ENCODE data around the gene VEGFD. TPM values are rescaled to one million over a fixed set of nuclear protein-coding genes. Genes with fewer than 3 reads are reported as not detected.

The VEGFD gene
- total and polyA plus RNA-seq, 4 donors = 6.1 to 31.5 (median 12.8) TPM

DNA sequence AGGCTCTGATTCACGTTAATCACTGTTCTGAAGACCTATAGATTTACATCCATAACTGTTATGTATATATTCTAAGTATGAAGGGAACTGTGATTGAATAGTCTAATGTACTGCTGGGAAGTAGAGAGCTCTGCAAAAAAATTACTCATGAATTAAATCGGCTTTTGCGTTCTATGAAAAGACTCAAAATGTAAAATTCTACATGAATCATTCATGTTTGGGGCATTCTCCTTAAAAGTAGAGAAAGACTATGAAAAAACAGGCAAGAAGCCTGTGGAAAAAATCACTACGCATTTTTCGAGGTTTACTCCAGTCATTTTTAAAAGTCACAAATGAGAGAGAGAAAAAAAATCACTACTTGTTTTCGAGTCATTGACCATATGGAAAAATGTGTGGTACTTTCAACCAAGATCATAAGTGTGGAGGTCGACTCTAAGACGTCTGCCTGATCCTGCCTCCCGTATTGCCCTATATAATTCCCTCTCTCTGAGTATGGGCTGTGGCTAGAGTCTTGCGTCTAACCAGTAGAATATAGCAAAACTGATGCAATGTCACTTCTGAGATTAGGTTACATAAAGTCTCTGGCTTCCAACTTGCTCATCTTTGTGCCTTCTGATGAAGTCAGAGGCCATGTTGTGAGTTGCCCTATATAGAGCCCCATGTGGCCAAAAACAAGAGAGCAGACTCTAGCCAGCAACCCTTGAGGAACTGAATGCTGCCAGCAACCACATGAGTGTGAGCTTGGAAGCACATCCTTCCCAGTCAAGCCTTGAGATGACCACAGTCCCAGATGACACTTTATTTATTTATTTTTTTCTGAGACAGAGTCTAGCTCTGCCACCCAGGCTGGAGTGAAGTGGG, 32.1 kb upstream of the VEGFD start:
- TF ChIP-seq, protein P1, sequence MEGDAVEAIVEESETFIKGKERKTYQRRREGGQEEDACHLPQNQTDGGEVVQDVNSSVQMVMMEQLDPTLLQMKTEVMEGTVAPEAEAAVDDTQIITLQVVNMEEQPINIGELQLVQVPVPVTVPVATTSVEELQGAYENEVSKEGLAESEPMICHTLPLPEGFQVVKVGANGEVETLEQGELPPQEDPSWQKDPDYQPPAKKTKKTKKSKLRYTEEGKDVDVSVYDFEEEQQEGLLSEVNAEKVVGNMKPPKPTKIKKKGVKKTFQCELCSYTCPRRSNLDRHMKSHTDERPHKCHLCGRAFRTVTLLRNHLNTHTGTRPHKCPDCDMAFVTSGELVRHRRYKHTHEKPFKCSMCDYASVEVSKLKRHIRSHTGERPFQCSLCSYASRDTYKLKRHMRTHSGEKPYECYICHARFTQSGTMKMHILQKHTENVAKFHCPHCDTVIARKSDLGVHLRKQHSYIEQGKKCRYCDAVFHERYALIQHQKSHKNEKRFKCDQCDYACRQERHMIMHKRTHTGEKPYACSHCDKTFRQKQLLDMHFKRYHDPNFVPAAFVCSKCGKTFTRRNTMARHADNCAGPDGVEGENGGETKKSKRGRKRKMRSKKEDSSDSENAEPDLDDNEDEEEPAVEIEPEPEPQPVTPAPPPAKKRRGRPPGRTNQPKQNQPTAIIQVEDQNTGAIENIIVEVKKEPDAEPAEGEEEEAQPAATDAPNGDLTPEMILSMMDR (IDR thresholded peaks at IDR 0.05; ENCODE audit: control extremely low read depth, extremely low read depth) = no peak

DNA sequence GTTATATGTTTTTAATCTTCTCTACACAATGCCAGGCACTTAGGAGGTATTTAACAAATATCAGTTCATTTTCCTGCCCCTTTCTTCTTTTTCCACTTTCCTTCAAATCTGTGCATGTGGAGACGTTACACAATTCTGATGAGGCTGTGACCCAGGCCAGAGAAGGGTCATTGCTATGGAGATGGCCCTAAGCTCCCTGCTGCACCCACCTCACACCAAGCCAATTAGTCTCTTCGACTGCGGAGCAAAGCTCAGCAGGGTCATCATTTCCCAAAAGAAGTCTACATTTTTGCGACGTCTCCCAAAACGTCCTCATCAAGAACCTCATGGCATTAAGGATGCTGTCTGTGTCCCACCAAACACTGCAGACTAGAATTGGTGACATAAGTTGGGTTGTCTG, 28.9 kb upstream of the VEGFD start:
- peaks cover 0 to 42% (median 13%) of the 10 kb centered on the region in 3 donors for H3K27me3 ChIP-seq (ENCODE audit: control insufficient read depth in 3 of 3, insufficient read depth in 3 of 3, low read length in 2 of 3)
- H3K4me3 ChIP-seq = no peak overlapping the region
- 74 to 87% methylated on average over 6 of the region's 6 CpGs for WGBS, 2 donors
- ATAC-seq (ENCODE audit: insufficient read depth, low FRiP score) (no peak), DNase-seq (no peak)
- H3K4me1 ChIP-seq (ENCODE audit: control insufficient read depth in 5 of 5, insufficient read depth in 5 of 5, low read length in 5 of 5) = no peaks in the 10 kb centered on the region
- H3K9ac ChIP-seq (ENCODE audit: insufficient read depth in 1 of 2, low read length in 2 of 2) = no peak overlapping the region
- peaks cover 0 to 4% (median 3%) of the 10 kb centered on the region in 4 donors for H3K9me3 ChIP-seq (ENCODE audit: control insufficient read depth in 4 of 4, insufficient read depth in 3 of 4, low read length in 3 of 4)
- no peak overlapping the region for H3K27ac ChIP-seq (ENCODE audit: low read depth in 1 of 2, low read length in 1 of 2)
- no peaks in the 10 kb centered on the region for H3K36me3 ChIP-seq (ENCODE audit: control insufficient read depth in 4 of 4, insufficient read depth in 4 of 4, low read length in 4 of 4)
- TF ChIP-seq, protein P1 (IDR thresholded peaks at IDR 0.05; ENCODE audit: control extremely low read depth, extremely low read depth) = no peak

More for the DNA sequence above, 32.1 kb upstream of the VEGFD start:
- Histone ChIP-seq H3K4me1 (ENCODE audit: control insufficient read depth in 5 of 5, insufficient read depth in 5 of 5, low read length in 5 of 5) (no peaks in the 10 kb centered on the region), H3K4me3 (no peak overlapping the region), H3K36me3 (ENCODE audit: control insufficient read depth in 4 of 4, insufficient read depth in 4 of 4, low read length in 4 of 4) (no peaks in the 10 kb centered on the region), H3K9me3 (ENCODE audit: control insufficient read depth in 4 of 4, insufficient read depth in 3 of 4, low read length in 3 of 4) (peaks cover 0 to 4% (median 3%) of the 10 kb centered on the region in 4 donors), H3K9ac (ENCODE audit: insufficient read depth in 1 of 2, low read length in 2 of 2) (no peak overlapping the region), H3K27me3 (ENCODE audit: control insufficient read depth in 3 of 3, insufficient read depth in 3 of 3, low read length in 2 of 3) (peaks cover 0 to 50% (median 16%) of the 10 kb centered on the region in 3 donors), H3K27ac (ENCODE audit: low read depth in 1 of 2, low read length in 1 of 2) (no peak overlapping the region)
- DNase-seq (no peak), ATAC-seq (ENCODE audit: insufficient read depth, low FRiP score) (no peak)
- 76 to 88% methylated on average over 10 of the region's 10 CpGs for WGBS, 2 donors

DNA sequence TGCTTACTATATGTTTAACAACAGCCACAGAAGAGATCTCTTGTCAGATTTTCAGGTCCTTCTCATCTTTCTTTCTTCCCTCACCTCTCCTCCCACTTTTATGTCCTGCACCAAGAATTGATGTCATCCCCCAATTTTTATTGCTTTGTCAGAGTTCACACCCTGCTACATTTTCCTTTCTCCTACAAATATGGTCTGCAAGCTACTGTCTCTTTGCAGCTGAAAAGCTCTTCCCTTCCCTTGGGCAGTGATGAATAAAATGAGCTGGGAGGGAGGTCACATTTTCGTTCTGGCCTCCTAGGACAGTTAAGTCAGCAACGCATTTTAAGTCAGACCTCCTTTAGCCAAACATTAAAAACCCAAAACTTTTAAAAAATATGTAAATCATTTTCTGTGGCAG, 26.7 kb upstream of the VEGFD start:
- no peak for ATAC-seq (ENCODE audit: insufficient read depth, low FRiP score)

More for the DNA sequence above, 26.7 kb upstream of the VEGFD start:
- Histone ChIP-seq H3K27me3 (ENCODE audit: control insufficient read depth in 3 of 3, insufficient read depth in 3 of 3, low read length in 2 of 3) (peaks cover 0 to 43% (median 17%) of the 10 kb centered on the region in 3 donors), H3K27ac (ENCODE audit: low read depth in 1 of 2, low read length in 1 of 2) (no peak overlapping the region), H3K9ac (ENCODE audit: insufficient read depth in 1 of 2, low read length in 2 of 2) (no peak overlapping the region), H3K4me3 (no peak overlapping the region), H3K9me3 (ENCODE audit: control insufficient read depth in 4 of 4, insufficient read depth in 3 of 4, low read length in 3 of 4) (no peaks in the 10 kb centered on the region), H3K4me1 (ENCODE audit: control insufficient read depth in 5 of 5, insufficient read depth in 5 of 5, low read length in 5 of 5) (peaks cover 0 to 7% (median 0%) of the 10 kb centered on the region in 5 donors), H3K36me3 (ENCODE audit: control insufficient read depth in 4 of 4, insufficient read depth in 4 of 4, low read length in 4 of 4) (no peaks in the 10 kb centered on the region)
- no peak for DNase-seq
- TF ChIP-seq, protein P1 (IDR thresholded peaks at IDR 0.05; ENCODE audit: control extremely low read depth, extremely low read depth) = no peak
- WGBS, 2 donors = 60 to 92% methylated on average over 2 of the region's 2 CpGs

Data from lung (tissue), 12 donors.